OCI-LY1 (cell line): ENCODE measurements around the gene PSAPL1.

Source experiments
- CTCF ChIP-seq: fragments of 200-600 bp; sonication (generic), shearing (Covaris generic); IDR thresholded peaks from 2 replicates; pipeline ENCODE4 v1.5.1; 2017; ENCODE audit warnings: mild to moderate bottlenecking, antibody characterized with exemption, low read length, moderate library complexity, mixed read lengths
- EZH2 ChIP-seq: fragments of 200-600 bp; sonication (generic), shearing (Covaris generic); IDR thresholded peaks from 2 replicates; pipeline ENCODE4 v1.8.0; 2017; ENCODE audit warnings: borderline replicate concordance, mixed run types, mild to moderate bottlenecking, antibody characterized with exemption, low read length, moderate library complexity, mixed read lengths

- TF ChIP-seq CTCF (no peak), EZH2 (no peak)
These were observed 12.5 kb upstream of the PSAPL1 start for GRCh38 chr4:7447236-7447635.
